Uterus (tissue), 2 donors: ENCODE data around the gene CNTFR.

Experiments used
- POLR2A ChIP-seq, 2 donors: fragments of 450-650 bp; IDR thresholded peaks; one replicate each; pipeline ENCODE4 v1.6.1; 2016; ENCODE audit warnings: antibody characterized with exemption in 2 of 2, mild to moderate bottlenecking in 1 of 2, moderate library complexity in 1 of 2
- TF ChIP-seq, protein P1 (sequence below), 4 experiments: fragments of 200-600 bp in 2 of 4; fragments of 450-650 bp in 2 of 4; sonication (generic) in 2 of 4; IDR thresholded peaks; one replicate each; pipeline ENCODE4 v1.5.1; 2016 to 2019; ENCODE audit warnings: antibody characterized with exemption in 4 of 4, mild to moderate bottlenecking in 2 of 4, moderate library complexity in 1 of 4

DNA sequence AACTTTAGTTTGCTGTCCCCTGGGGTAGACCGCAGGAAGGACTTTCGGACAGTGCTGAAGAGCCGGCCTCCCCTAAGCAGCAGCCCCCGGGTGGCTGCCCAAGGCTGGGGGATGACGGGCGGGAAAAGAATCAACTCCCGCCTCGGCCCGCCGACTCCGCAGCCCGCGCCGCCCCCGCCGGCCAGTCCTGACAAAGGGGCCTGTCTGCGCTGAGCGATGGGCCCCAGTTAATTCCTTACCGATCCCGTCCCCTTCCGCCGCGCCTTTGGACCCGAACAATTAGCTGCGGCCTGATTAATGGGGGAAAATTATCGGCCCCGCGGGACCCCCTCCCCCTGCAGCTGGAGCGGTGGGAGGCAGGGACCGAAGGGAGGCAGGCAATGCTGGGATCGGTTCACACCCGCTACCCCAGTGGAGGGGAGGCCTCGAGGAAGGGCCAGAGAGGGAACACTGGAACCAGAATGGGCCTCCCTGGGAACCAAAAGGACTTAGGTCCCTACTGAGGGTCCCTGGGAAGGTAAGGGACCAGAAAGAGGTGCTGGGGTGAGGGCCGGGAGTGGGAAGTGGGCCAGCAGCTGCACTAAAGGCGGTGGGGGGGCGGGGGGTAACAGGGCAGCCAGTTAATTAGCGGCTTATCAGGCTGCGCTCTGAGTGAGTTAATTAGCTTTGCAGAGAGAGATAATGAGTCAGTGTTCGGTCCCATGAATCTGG lies 35.1 kb upstream of the CNTFR start:
- TF ChIP-seq POLR2A (IDR thresholded peaks at IDR 0.05): no peak
- TF ChIP-seq, protein P1, sequence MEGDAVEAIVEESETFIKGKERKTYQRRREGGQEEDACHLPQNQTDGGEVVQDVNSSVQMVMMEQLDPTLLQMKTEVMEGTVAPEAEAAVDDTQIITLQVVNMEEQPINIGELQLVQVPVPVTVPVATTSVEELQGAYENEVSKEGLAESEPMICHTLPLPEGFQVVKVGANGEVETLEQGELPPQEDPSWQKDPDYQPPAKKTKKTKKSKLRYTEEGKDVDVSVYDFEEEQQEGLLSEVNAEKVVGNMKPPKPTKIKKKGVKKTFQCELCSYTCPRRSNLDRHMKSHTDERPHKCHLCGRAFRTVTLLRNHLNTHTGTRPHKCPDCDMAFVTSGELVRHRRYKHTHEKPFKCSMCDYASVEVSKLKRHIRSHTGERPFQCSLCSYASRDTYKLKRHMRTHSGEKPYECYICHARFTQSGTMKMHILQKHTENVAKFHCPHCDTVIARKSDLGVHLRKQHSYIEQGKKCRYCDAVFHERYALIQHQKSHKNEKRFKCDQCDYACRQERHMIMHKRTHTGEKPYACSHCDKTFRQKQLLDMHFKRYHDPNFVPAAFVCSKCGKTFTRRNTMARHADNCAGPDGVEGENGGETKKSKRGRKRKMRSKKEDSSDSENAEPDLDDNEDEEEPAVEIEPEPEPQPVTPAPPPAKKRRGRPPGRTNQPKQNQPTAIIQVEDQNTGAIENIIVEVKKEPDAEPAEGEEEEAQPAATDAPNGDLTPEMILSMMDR (IDR thresholded peaks at IDR 0.05): no peak
